ENCODE results near the gene FRMD8. TPM values are rescaled to one million over a fixed set of nuclear protein-coding genes. Genes with fewer than 3 reads are reported as not detected.
A peak's percentile ranks its signal among the peaks of the same experiment; 100 is the strongest.

FRMD8 gene
- total and polyA plus RNA-seq, 9 of the 15 experiments (the other 6 are each of a cell fraction or from before 2014, with no cell fraction given): 4.5 to 54.5 (median 15.8) TPM

GRCh38 chr11:65416341-65416824 lies 29.9 kb downstream of the FRMD8 start (continued):
- TF ChIP-seq ZBTB7A (IDR thresholded peaks at IDR 0.05; ENCODE audit: borderline replicate concordance, control insufficient read depth, low read depth, low read length): peak; percentile 27; the same call in 1 of the 2 replicates
- peak in 1 of 2 experiments; percentile 53; a peak in 1 of 4 replicates for TF ChIP-seq SRF (CRISPR knock-in tag; IDR thresholded peaks at IDR 0.05)
- peak; percentile 76; the same call in 1 of the 2 replicates for TF ChIP-seq MTA3 (IDR thresholded peaks at IDR 0.05; ENCODE audit: borderline replicate concordance)
- peak; percentile 55; the same call in 1 of the 2 replicates for TF ChIP-seq TARDBP (IDR thresholded peaks at IDR 0.05)
- peak; percentile 86; the same call in 1 of the 2 replicates for TF ChIP-seq NR4A1 (CRISPR knock-in tag; IDR thresholded peaks at IDR 0.05)
- TF ChIP-seq NR4A1 (tag; IDR thresholded peaks at IDR 0.05): no peak; the same call in 1 of the 2 replicates
- TF ChIP-seq KAT8 (IDR thresholded peaks at IDR 0.05; ENCODE audit: low read depth): no peak
- TF ChIP-seq CBX3 (IDR thresholded peaks at IDR 0.05; ENCODE audit: borderline replicate concordance in 1 of 2, low read length in 2 of 2): no peak
- no peak for TF ChIP-seq SMAD1 (IDR thresholded peaks at IDR 0.05; ENCODE audit: low read depth, low read length, partially characterized antibody)
- TF ChIP-seq TRIM25 (IDR thresholded peaks at IDR 0.05; ENCODE audit: borderline replicate concordance): no peak
- TF ChIP-seq GABPB1 (CRISPR knock-in tag; IDR thresholded peaks at IDR 0.05): peak; percentile 72
- TF ChIP-seq HOMEZ (CRISPR knock-in tag; IDR thresholded peaks at IDR 0.05): peak; percentile 85; the same call in 1 of the 2 replicates
- TF ChIP-seq TCF15 (CRISPR knock-in tag; IDR thresholded peaks at IDR 0.05): peak; percentile 58; the same call in 1 of the 2 replicates
- peak in 1 of 2 experiments; percentile 19 for TF ChIP-seq E2F6 (IDR thresholded peaks at IDR 0.05; ENCODE audit: borderline replicate concordance in 1 of 2, extremely low read depth in 1 of 2, insufficient read depth in 1 of 2, insufficient read length in 1 of 2, low read depth in 1 of 2, low read length in 1 of 2, poor library complexity in 1 of 2, severe bottlenecking in 1 of 2)
- no peak for TF ChIP-seq GATAD2B (IDR thresholded peaks at IDR 0.05; ENCODE audit: borderline replicate concordance)
- peak; percentile 80; the same call in 1 of the 2 replicates for TF ChIP-seq HSF4 (CRISPR knock-in tag; IDR thresholded peaks at IDR 0.05; ENCODE audit: borderline replicate concordance)
- 0 out of 2 replicates have a peak, but pooled peaks have one; percentile 2 for TF ChIP-seq KLF16 (IDR thresholded peaks at IDR 0.05)
- no peak for TF ChIP-seq ZNF766 (CRISPR knock-in tag; conservative IDR thresholded peaks at IDR 0.05)
- TF ChIP-seq ZBTB8A (IDR thresholded peaks at IDR 0.05; ENCODE audit: partially characterized antibody): no peak
- no peak for TF ChIP-seq MTF1 (CRISPR knock-in tag; IDR thresholded peaks at IDR 0.05; ENCODE audit: borderline replicate concordance)
- TF ChIP-seq HNRNPL (IDR thresholded peaks at IDR 0.05; ENCODE audit: low read depth, low read length): peak; percentile 68; the same call in 1 of the 2 replicates
- no peak for TF ChIP-seq NFATC3 (IDR thresholded peaks at IDR 0.05)
- TF ChIP-seq NRF1 (conservative IDR thresholded peaks at IDR 0.05 in 1 of 2, IDR thresholded peaks at IDR 0.05 in 1 of 2): 0 out of 4 replicates have a peak, but pooled peaks of 1 of the 2 experiments have one; percentile 16
- TF ChIP-seq L3MBTL2 (IDR thresholded peaks at IDR 0.05): peak; percentile 47

All from K562 (cell line).